ENCODE results near the gene RYK. TPM values are rescaled to one million over a fixed set of nuclear protein-coding genes. Genes with fewer than 3 reads are reported as not detected.

The RYK gene
- polyA plus RNA-seq, 1 experiment = 41.3 TPM

DNA sequence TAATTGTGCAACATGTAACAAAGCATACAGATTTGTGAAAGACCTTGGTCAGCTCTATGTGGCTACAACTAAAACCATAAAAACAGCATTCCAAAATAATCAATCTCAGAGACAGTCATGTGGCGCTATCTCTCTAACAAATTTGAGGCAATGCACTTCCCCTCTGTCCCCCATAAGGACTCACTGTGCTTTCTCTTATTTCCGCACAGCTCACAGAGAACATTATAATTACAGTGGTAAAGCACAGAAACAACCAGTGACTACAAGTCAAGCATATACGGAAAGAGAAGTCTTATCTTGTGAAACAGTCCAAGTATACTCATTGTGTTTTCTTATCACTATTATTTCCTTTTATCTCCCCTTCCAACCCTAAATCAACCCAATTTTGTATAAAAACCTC is 64.3 kb downstream of the RYK start:
- ChIA-PET POLR2A (no interaction called here), CTCF (no interaction called here)
- TF ChIP-seq, protein P1, sequence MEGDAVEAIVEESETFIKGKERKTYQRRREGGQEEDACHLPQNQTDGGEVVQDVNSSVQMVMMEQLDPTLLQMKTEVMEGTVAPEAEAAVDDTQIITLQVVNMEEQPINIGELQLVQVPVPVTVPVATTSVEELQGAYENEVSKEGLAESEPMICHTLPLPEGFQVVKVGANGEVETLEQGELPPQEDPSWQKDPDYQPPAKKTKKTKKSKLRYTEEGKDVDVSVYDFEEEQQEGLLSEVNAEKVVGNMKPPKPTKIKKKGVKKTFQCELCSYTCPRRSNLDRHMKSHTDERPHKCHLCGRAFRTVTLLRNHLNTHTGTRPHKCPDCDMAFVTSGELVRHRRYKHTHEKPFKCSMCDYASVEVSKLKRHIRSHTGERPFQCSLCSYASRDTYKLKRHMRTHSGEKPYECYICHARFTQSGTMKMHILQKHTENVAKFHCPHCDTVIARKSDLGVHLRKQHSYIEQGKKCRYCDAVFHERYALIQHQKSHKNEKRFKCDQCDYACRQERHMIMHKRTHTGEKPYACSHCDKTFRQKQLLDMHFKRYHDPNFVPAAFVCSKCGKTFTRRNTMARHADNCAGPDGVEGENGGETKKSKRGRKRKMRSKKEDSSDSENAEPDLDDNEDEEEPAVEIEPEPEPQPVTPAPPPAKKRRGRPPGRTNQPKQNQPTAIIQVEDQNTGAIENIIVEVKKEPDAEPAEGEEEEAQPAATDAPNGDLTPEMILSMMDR (IDR thresholded peaks at IDR 0.05; ENCODE audit: insufficient read depth, low read depth, low read length) = no peak
- Histone ChIP-seq H3K4me3 (ENCODE audit: low read depth, low read length) (no peak overlapping the region), H3K36me3 (ENCODE audit: control insufficient read depth, insufficient read depth, low read length) (no peaks in the 10 kb centered on the region), H3K27me3 (ENCODE audit: control insufficient read depth, insufficient read depth, low read length) (no peaks in the 10 kb centered on the region)
- DNase-seq (ENCODE audit: low read depth) = no peak

DNA sequence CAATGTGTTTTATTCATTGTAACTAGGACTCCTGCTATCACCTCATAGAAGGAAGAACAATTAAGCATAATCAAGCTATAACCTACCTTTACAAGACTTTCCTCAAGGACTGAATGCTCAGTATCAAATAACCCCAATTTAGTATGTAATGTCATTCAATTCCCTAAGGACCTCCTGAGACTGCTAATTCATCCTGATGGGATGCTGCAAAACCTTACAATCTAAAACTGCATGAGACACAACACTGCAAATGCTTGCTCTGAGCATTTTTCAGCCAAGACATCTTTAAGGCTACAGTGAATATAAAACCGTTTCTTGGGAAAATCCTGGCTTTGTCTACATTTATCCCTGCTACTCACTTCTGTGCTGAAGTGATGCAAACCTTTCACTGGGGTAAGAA is 69.9 kb downstream of the RYK start:
- ChIA-PET POLR2A (no interaction called here), CTCF (no interaction called here)
- peaks cover 4% of the 10 kb centered on the region for H3K36me3 ChIP-seq (ENCODE audit: control insufficient read depth, insufficient read depth, low read length)
- TF ChIP-seq, protein P1 (IDR thresholded peaks at IDR 0.05; ENCODE audit: insufficient read depth, low read depth, low read length) = no peak
- no peak for DNase-seq (ENCODE audit: low read depth)
- H3K4me3 ChIP-seq (ENCODE audit: low read depth, low read length) = no peak overlapping the region
- H3K27me3 ChIP-seq (ENCODE audit: control insufficient read depth, insufficient read depth, low read length) = no peaks in the 10 kb centered on the region

DNA sequence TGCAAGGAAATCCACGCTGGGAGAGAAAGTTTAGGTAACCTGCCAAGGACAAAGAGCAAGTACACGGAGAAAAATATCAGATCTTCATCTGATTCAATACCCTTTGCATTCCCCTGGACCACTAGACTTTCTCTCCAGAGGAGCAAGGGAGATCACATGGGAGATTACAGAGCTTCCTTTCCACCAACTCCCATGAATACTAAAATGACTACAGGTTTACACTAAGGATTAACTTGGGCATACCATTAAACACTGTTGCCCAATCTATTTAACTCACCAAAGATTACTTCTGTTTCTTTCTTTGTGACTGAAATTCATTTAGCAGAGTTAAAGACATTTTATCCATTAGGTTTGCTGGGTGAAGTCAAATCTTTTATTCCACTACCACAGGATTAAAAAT is 71.2 kb downstream of the RYK start:
- no peak for DNase-seq (ENCODE audit: low read depth)
- CTCF ChIA-PET = no interaction called here
- H3K4me3 ChIP-seq (ENCODE audit: low read depth, low read length) = no peak overlapping the region
- POLR2A ChIA-PET = no interaction called here
- TF ChIP-seq, protein P1 (IDR thresholded peaks at IDR 0.05; ENCODE audit: insufficient read depth, low read depth, low read length) = no peak
- H3K27me3 ChIP-seq (ENCODE audit: control insufficient read depth, insufficient read depth, low read length) = no peaks in the 10 kb centered on the region
- H3K36me3 ChIP-seq (ENCODE audit: control insufficient read depth, insufficient read depth, low read length) = peaks cover 9% of the 10 kb centered on the region

GRCh38 chr3:134163096-134163495 is 87.6 kb downstream of the RYK start:
- Histone ChIP-seq H3K4me3 (ENCODE audit: low read depth, low read length) (no peak overlapping the region), H3K36me3 (ENCODE audit: control insufficient read depth, insufficient read depth, low read length) (peaks cover 5% of the 10 kb centered on the region; the same call in 1 of the 2 replicates), H3K27me3 (ENCODE audit: control insufficient read depth, insufficient read depth, low read length) (no peaks in the 10 kb centered on the region)
- TF ChIP-seq, protein P1 (IDR thresholded peaks at IDR 0.05; ENCODE audit: insufficient read depth, low read depth, low read length) = no peak
- ChIA-PET POLR2A (no interaction called here), CTCF (no interaction called here)
- DNase-seq (ENCODE audit: low read depth) = no peak

DNA sequence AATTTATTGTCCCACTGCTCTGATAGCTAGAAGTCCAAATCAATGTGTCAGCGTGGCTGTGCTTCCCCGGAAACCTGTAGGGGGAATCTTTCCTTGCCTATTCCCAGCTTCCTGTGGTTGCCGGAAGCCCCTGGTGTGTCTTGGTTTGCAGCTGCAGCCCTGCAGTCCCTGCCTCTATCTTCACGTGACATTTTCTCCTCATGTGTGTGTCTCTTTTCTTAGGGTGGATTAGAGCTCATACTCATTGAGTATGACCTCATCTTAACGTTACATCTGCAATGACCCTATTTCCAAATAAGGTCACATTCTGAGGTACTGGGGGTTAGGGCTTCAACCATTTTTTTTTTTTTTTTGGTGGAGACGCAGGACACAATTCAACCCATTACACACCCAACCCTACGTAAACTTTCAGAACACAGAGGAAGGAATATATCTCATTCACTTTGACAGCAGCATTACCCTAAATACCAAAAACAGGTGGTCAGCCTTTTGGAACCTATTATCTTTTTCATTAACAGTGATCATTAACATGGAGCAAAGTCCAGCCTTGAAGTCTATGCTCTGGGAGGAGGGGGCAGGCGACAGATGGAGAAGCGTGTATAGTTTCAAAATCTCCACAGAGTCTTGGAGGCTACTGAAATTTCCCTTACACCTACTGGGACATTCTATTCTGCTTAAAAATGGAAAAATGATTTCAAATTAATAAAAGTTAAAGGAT is 88.6 kb downstream of the RYK start:
- TF ChIP-seq, protein P1 (IDR thresholded peaks at IDR 0.05; ENCODE audit: insufficient read depth, low read depth, low read length) = no peak
- Histone ChIP-seq H3K36me3 (ENCODE audit: control insufficient read depth, insufficient read depth, low read length) (peaks cover 5% of the 10 kb centered on the region; the same call in 1 of the 2 replicates), H3K4me3 (ENCODE audit: low read depth, low read length) (no peak overlapping the region), H3K27me3 (ENCODE audit: control insufficient read depth, insufficient read depth, low read length) (no peaks in the 10 kb centered on the region)
- CTCF ChIA-PET = no interaction called here
- POLR2A ChIA-PET = no interaction called here
- DNase-seq (ENCODE audit: low read depth) = no peak

Measured in BJ (cell line).